ENCODE results near the gene DENND6B.

DENND6B gene

GRCh38 chr22:50304528-50305392, 22.1 kb downstream of the DENND6B start:
- no peak for ATAC-seq
- no peak for TF ChIP-seq ISL1 (CRISPR knock-in tag; IDR thresholded peaks at IDR 0.05)

GRCh38 chr22:50303848-50304527, 22.8 kb downstream of the DENND6B start:
- TF ChIP-seq ZFP3 (CRISPR knock-in tag; IDR thresholded peaks at IDR 0.05) = no peak
- no peak for TF ChIP-seq ARNTL (CRISPR knock-in tag; IDR thresholded peaks at IDR 0.05; ENCODE audit: borderline replicate concordance, low read depth)
- TF ChIP-seq RARB (CRISPR knock-in tag; IDR thresholded peaks at IDR 0.05) = no peak
- no peak for TF ChIP-seq ZC3H10 (CRISPR knock-in tag; IDR thresholded peaks at IDR 0.05)
- TF ChIP-seq PPARA (CRISPR knock-in tag; IDR thresholded peaks at IDR 0.05; ENCODE audit: borderline replicate concordance) = no peak
- no peak for TF ChIP-seq ZFP30 (CRISPR knock-in tag; IDR thresholded peaks at IDR 0.05)
- no peak for TF ChIP-seq ZNF70 (CRISPR knock-in tag; IDR thresholded peaks at IDR 0.05)
- no peak for TF ChIP-seq SNAI2 (CRISPR knock-in tag; IDR thresholded peaks at IDR 0.05)
- TF ChIP-seq CSRNP3 (CRISPR knock-in tag; IDR thresholded peaks at IDR 0.05) = no peak
- no peak for TF ChIP-seq ESRRG (CRISPR knock-in tag; IDR thresholded peaks at IDR 0.05)
- no peak for TF ChIP-seq CREB5 (CRISPR knock-in tag; IDR thresholded peaks at IDR 0.05; ENCODE audit: low read depth)
- no peak for ATAC-seq

GRCh38 chr22:50303515-50303847, 23.3 kb downstream of the DENND6B start:
- TF ChIP-seq ESRRG (CRISPR knock-in tag; IDR thresholded peaks at IDR 0.05) = no peak
- TF ChIP-seq PPARA (CRISPR knock-in tag; IDR thresholded peaks at IDR 0.05; ENCODE audit: borderline replicate concordance) = no peak
- TF ChIP-seq BACH2 (CRISPR knock-in tag; IDR thresholded peaks at IDR 0.05; ENCODE audit: borderline replicate concordance) = no peak
- no peak for TF ChIP-seq ARNTL (CRISPR knock-in tag; IDR thresholded peaks at IDR 0.05; ENCODE audit: borderline replicate concordance, low read depth)
- TF ChIP-seq TOX (CRISPR knock-in tag; IDR thresholded peaks at IDR 0.05; ENCODE audit: borderline replicate concordance) = no peak
- TF ChIP-seq PATZ1 (CRISPR knock-in tag; IDR thresholded peaks at IDR 0.05; ENCODE audit: borderline replicate concordance) = no peak
- TF ChIP-seq ZC3H10 (CRISPR knock-in tag; IDR thresholded peaks at IDR 0.05) = no peak
- no peak for TF ChIP-seq ZFP30 (CRISPR knock-in tag; IDR thresholded peaks at IDR 0.05)
- no peak for TF ChIP-seq SNAI2 (CRISPR knock-in tag; IDR thresholded peaks at IDR 0.05)
- TF ChIP-seq TSHZ2 (CRISPR knock-in tag; IDR thresholded peaks at IDR 0.05) = no peak
- no peak for TF ChIP-seq OSR1 (CRISPR knock-in tag; IDR thresholded peaks at IDR 0.05)
- TF ChIP-seq ZFP3 (CRISPR knock-in tag; IDR thresholded peaks at IDR 0.05) = no peak
- no peak for TF ChIP-seq CSRNP3 (CRISPR knock-in tag; IDR thresholded peaks at IDR 0.05)
- TF ChIP-seq CSDC2 (CRISPR knock-in tag; IDR thresholded peaks at IDR 0.05) = no peak
- no peak for TF ChIP-seq ZNF8 (CRISPR knock-in tag; IDR thresholded peaks at IDR 0.05)
- TF ChIP-seq ISL1 (CRISPR knock-in tag; IDR thresholded peaks at IDR 0.05) = no peak
- TF ChIP-seq CREB5 (CRISPR knock-in tag; IDR thresholded peaks at IDR 0.05; ENCODE audit: low read depth) = no peak
- TF ChIP-seq POU6F1 (CRISPR knock-in tag; IDR thresholded peaks at IDR 0.05; ENCODE audit: borderline replicate concordance, low read depth) = no peak
- TF ChIP-seq ZNF565 (CRISPR knock-in tag; conservative IDR thresholded peaks at IDR 0.05; ENCODE audit: low read depth) = no peak
- no peak for ATAC-seq
